Neural cell (in vitro differentiated cells): ENCODE results near the gene BMPR1B. TPM values are rescaled to one million over a fixed set of nuclear protein-coding genes. Genes with fewer than 3 reads are reported as not detected.

Experiments used
- H2AFZ ChIP-seq: fragments of 200-600, 300-800 bp; sonication (generic), shearing (Covaris generic); 2 replicates; pipeline ENCODE4 v1.6.0; 2014; ENCODE audit warnings: low read depth, mild to moderate bottlenecking, antibody characterized with exemption, low read length, moderate library complexity
- H3F3A ChIP-seq: fragments of 200-600 bp; shearing (Covaris generic); 2 replicates; pipeline ENCODE4 v1.6.1; 2016; ENCODE audit warnings: mild to moderate bottlenecking, moderate library complexity, mixed read lengths, antibody characterized with exemption, low read length; ENCODE audit not compliant: insufficient read depth, poor library complexity, severe bottlenecking
- H3K27ac ChIP-seq: fragments of 200-600, 300-800 bp; sonication (generic), shearing (Covaris generic); 2 replicates; pipeline ENCODE4 v1.5.1; 2014; ENCODE audit warnings: mild to moderate bottlenecking, low read length, moderate library complexity
- H3K27me3 ChIP-seq: fragments of 300-800, 200-600 bp; sonication (generic), shearing (Covaris generic); 2 replicates; pipeline ENCODE4 v1.6.0; 2014; ENCODE audit warnings: mild to moderate bottlenecking, low read depth, low read length, moderate library complexity; ENCODE audit not compliant: insufficient read depth
- H3K36me3 ChIP-seq: fragments of 300-800, 200-600 bp; sonication (generic), shearing (Covaris generic); 2 replicates; pipeline ENCODE4 v1.5.1; 2014; ENCODE audit warnings: mild to moderate bottlenecking, antibody characterized with exemption, low read length, moderate library complexity; ENCODE audit not compliant: insufficient read depth
- H3K4me2 ChIP-seq: fragments of 300-800, 200-600 bp; sonication (generic), shearing (Covaris generic); 2 replicates; pipeline ENCODE4 v1.6.0; 2014; ENCODE audit warnings: mild to moderate bottlenecking, low read length
- H3K4me3 ChIP-seq: fragments of 300-800, 200-600 bp; sonication (generic), shearing (Covaris generic); 2 replicates; pipeline ENCODE4 v1.5.1; 2014; ENCODE audit warnings: mild to moderate bottlenecking, low read length, moderate library complexity
- H3K79me2 ChIP-seq: fragments of 200-600 bp; shearing (Covaris generic); replicated peaks from 2 replicates; pipeline ENCODE4 v1.6.0; 2014; ENCODE audit warnings: mild to moderate bottlenecking, low read length, moderate library complexity; ENCODE audit not compliant: insufficient read depth
- H3K9ac ChIP-seq: fragments of 300-800, 200-600 bp; sonication (generic), shearing (Covaris generic); 2 replicates; pipeline ENCODE4 v1.6.1; 2016; ENCODE audit warnings: mild to moderate bottlenecking, low read length, mixed read lengths
- H3K9me2 ChIP-seq: fragments of 200-600 bp; shearing (Covaris generic); 2 replicates; pipeline ENCODE4 v1.6.1; 2016; ENCODE audit warnings: mild to moderate bottlenecking, low read length, mixed read lengths; ENCODE audit not compliant: insufficient read depth
- H3K9me3 ChIP-seq: fragments of 200-600, 300-800 bp; sonication (generic), shearing (Covaris generic); 2 replicates; pipeline ENCODE4 v1.6.1; 2016; ENCODE audit warnings: mild to moderate bottlenecking, mixed run types, low read length, moderate library complexity, mixed read lengths
- H4K20me1 ChIP-seq: fragments of 200-600 bp; shearing (Covaris generic); 2 replicates; pipeline ENCODE4 v1.6.1; 2016; ENCODE audit warnings: mild to moderate bottlenecking, mixed run types; ENCODE audit not compliant: insufficient read depth
- CTCF ChIP-seq: fragments of 450-650 bp; IDR thresholded peaks from 2 replicates; pipeline ENCODE4 v1.5.1; 2014; ENCODE audit warnings: antibody characterized with exemption, mild to moderate bottlenecking, moderate library complexity; ENCODE audit not compliant: poor library complexity, severe bottlenecking
- EP300 ChIP-seq: fragments of 450-650 bp; conservative IDR thresholded peaks from 2 replicates; pipeline ENCODE4 v1.6.1; 2014; ENCODE audit warnings: antibody characterized with exemption, mild to moderate bottlenecking, moderate library complexity; ENCODE audit not compliant: poor library complexity, severe bottlenecking
- EZH2 ChIP-seq: fragments of 200-600, 300-800 bp; shearing (Covaris generic), sonication (generic); IDR thresholded peaks from 2 replicates; pipeline ENCODE4 v1.6.1; 2014; ENCODE audit warnings: antibody characterized with exemption, low read length, borderline replicate concordance, mild to moderate bottlenecking; ENCODE audit not compliant: insufficient read depth, poor library complexity, severe bottlenecking
- MXI1 ChIP-seq: fragments of 450-650 bp; conservative IDR thresholded peaks from 2 replicates; pipeline ENCODE4 v1.6.1; 2014; ENCODE audit warnings: antibody characterized with exemption, mild to moderate bottlenecking; ENCODE audit not compliant: poor library complexity, severe bottlenecking
- POLR2AphosphoS5 ChIP-seq: IDR thresholded peaks from 2 replicates; pipeline ENCODE4 v1.6.1; 2012
- RAD21 ChIP-seq: fragments of 450-650 bp; conservative IDR thresholded peaks from 2 replicates; pipeline ENCODE4 v1.6.1; 2014; ENCODE audit warnings: antibody characterized with exemption, mild to moderate bottlenecking, moderate library complexity
- SMC3 ChIP-seq: fragments of 450-650 bp; conservative IDR thresholded peaks from 2 replicates; pipeline ENCODE4 v1.6.1; 2014; ENCODE audit warnings: antibody characterized with exemption, mild to moderate bottlenecking, moderate library complexity; ENCODE audit not compliant: poor library complexity
- TAF1 ChIP-seq: IDR thresholded peaks from 2 replicates; pipeline ENCODE4 v1.6.1; 2012; ENCODE audit warnings: low read depth
- polyA plus RNA-seq: library from polyadenylated mRNA; depleted of rRNA; stranded (reverse); fragments of >200 nt; gene quantifications from 2 replicates; pipeline ENCODE4 v1.2.3, GENCODE V29; 2014
- TF ChIP-seq, protein P1 (sequence below): IDR thresholded peaks from 2 replicates; pipeline ENCODE4 v1.6.1; 2012; ENCODE audit warnings: borderline replicate concordance

BMPR1B gene
- polyA plus RNA-seq, 1 donor from 2014 or later = 1.6 TPM

DNA sequence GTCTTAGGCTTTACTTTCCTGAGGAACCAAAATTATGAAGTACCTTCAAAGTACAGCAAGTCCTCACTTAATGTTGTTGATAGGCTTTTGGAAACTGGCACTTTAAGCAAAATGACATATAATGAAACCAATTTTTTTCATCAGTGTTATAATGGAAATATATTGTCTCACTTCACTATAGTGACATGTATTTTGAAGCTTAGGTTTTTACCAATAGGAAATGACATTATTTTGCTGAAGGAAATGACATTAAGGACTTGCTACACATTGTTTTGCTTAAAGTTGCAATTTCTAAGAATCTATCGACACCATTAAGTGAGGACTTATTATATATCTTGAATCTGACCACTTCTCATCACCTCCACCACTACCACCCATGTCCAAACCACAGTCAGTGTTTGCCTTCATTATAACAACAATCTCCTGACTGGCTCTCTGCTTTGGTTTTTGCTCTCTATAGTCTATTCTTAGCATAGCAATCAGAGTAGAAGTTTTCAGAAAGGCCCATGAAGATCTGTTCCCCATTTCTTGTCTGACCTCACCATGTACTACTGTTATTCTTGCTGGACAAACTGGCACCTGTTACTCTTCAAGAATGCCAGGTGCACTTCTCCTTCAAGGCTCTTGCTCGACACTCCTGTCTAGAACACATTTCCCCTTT lies 311.2 kb downstream of the BMPR1B start:
- Histone ChIP-seq H3K9ac (no peak overlapping the region), H3K4me3 (no peak overlapping the region), H3K27ac (no peak overlapping the region), H2AFZ (no peak overlapping the region), H3K4me2 (no peak overlapping the region), H3F3A (no peaks in the 10 kb centered on the region), H3K27me3 (no peaks in the 10 kb centered on the region), H3K9me2 (no peaks in the 10 kb centered on the region), H3K9me3 (no peaks in the 10 kb centered on the region), H3K36me3 (no peaks in the 10 kb centered on the region), H3K79me2 (no peaks in the 10 kb centered on the region), H4K20me1 (no peaks in the 10 kb centered on the region)
- TF ChIP-seq, protein P1, sequence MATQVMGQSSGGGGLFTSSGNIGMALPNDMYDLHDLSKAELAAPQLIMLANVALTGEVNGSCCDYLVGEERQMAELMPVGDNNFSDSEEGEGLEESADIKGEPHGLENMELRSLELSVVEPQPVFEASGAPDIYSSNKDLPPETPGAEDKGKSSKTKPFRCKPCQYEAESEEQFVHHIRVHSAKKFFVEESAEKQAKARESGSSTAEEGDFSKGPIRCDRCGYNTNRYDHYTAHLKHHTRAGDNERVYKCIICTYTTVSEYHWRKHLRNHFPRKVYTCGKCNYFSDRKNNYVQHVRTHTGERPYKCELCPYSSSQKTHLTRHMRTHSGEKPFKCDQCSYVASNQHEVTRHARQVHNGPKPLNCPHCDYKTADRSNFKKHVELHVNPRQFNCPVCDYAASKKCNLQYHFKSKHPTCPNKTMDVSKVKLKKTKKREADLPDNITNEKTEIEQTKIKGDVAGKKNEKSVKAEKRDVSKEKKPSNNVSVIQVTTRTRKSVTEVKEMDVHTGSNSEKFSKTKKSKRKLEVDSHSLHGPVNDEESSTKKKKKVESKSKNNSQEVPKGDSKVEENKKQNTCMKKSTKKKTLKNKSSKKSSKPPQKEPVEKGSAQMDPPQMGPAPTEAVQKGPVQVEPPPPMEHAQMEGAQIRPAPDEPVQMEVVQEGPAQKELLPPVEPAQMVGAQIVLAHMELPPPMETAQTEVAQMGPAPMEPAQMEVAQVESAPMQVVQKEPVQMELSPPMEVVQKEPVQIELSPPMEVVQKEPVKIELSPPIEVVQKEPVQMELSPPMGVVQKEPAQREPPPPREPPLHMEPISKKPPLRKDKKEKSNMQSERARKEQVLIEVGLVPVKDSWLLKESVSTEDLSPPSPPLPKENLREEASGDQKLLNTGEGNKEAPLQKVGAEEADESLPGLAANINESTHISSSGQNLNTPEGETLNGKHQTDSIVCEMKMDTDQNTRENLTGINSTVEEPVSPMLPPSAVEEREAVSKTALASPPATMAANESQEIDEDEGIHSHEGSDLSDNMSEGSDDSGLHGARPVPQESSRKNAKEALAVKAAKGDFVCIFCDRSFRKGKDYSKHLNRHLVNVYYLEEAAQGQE = no peak

GRCh38 chr4:95071851-95072250 lies 314.1 kb downstream of the BMPR1B start:
- Histone ChIP-seq H3K4me2 (no peak overlapping the region), H3K9me2 (no peaks in the 10 kb centered on the region), H3K9ac (no peak overlapping the region), H3F3A (no peaks in the 10 kb centered on the region), H3K9me3 (no peaks in the 10 kb centered on the region), H4K20me1 (no peaks in the 10 kb centered on the region), H3K27me3 (no peaks in the 10 kb centered on the region), H3K4me3 (no peak overlapping the region), H3K79me2 (no peaks in the 10 kb centered on the region), H3K27ac (no peak overlapping the region), H2AFZ (no peak overlapping the region), H3K36me3 (no peaks in the 10 kb centered on the region)
- TF ChIP-seq SMC3 = no peak
- no peak for TF ChIP-seq TAF1
- no peak for TF ChIP-seq POLR2AphosphoS5
- no peak for TF ChIP-seq RAD21
- TF ChIP-seq MXI1 = no peak
- TF ChIP-seq, protein P1 = no peak
- TF ChIP-seq EP300 = no peak

DNA sequence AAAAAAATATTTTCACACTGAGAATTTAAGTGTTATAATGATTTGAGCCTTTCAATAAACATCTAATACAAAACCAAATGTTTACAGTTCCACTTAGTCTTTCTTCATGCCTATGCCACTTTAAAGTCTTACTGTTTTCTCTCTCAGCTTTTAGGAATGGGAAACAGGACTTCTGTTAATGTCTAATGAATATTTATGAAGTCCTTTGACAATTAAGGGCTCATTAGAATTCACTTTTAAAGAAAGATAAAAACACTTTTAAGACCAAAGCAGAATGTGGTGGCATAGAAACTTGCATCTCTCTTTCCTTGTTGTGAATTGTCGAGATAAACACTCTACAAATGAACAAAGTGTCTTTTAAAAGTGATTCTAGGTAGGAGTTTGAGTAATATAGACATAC lies 315.9 kb downstream of the BMPR1B start:
- H2AFZ ChIP-seq = no peak overlapping the region
- no peak for TF ChIP-seq SMC3
- TF ChIP-seq CTCF = no peak
- TF ChIP-seq EZH2 = no peak
- TF ChIP-seq EP300 = no peak
- no peak for TF ChIP-seq TAF1
- TF ChIP-seq POLR2AphosphoS5 = no peak
- no peak for TF ChIP-seq MXI1
- TF ChIP-seq RAD21 = no peak
- TF ChIP-seq, protein P1 = no peak
- no peaks in the 10 kb centered on the region for H3K36me3 ChIP-seq
- no peaks in the 10 kb centered on the region for H3K9me2 ChIP-seq
- H3K4me3 ChIP-seq = no peak overlapping the region
- H3K4me2 ChIP-seq = no peak overlapping the region
- no peaks in the 10 kb centered on the region for H4K20me1 ChIP-seq
- no peak overlapping the region for H3K27ac ChIP-seq
- no peaks in the 10 kb centered on the region for H3F3A ChIP-seq
- no peaks in the 10 kb centered on the region for H3K9me3 ChIP-seq
- H3K27me3 ChIP-seq = no peaks in the 10 kb centered on the region
- H3K9ac ChIP-seq = no peak overlapping the region
- H3K79me2 ChIP-seq = no peaks in the 10 kb centered on the region
